Thyroid gland (tissue), 4 donors: ENCODE results near the gene SEC31A. TPM values are rescaled to one million over a fixed set of nuclear protein-coding genes. Genes with fewer than 3 reads are reported as not detected.

Source experiments
- DNase-seq, 2 donors: peaks; one replicate each; pipeline ENCODE4 v3.0.0-alpha.2; 2019
- H3K27ac ChIP-seq, 3 donors: fragments of 200-600 bp; sonication (generic); 1 replicate in 2 of 3; 2 replicates in 1 of 3; pipeline ENCODE4 v1.5.1; 2016 to 2019; ENCODE audit warnings: mild to moderate bottlenecking in 1 of 3, moderate library complexity in 1 of 3
- H3K27me3 ChIP-seq: fragments of 200-600 bp; sonication (generic); one replicate; pipeline ENCODE4 v1.5.1; 2019
- H3K36me3 ChIP-seq, 2 donors: fragments of 200-600 bp; sonication (generic); one replicate each; pipeline ENCODE4 v1.5.1; 2016 to 2019
- H3K4me1 ChIP-seq, 2 donors: fragments of 200-600 bp; sonication (generic); one replicate each; pipeline ENCODE4 v1.5.1; 2017 to 2019
- H3K4me3 ChIP-seq, 3 donors: fragments of 200-600 bp; sonication (generic); replicated peaks in 1 of 3; 1 replicate in 2 of 3; 2 replicates in 1 of 3; pipeline ENCODE4 v1.5.1; 2016; ENCODE audit warnings: mild to moderate bottlenecking in 1 of 3
- H3K9me3 ChIP-seq: fragments of 200-600 bp; sonication (generic); one replicate; pipeline ENCODE4 v1.5.1; 2017
- CTCF ChIP-seq, 6 experiments: fragments of 200-600 bp in 3 of 6; fragments of 450-650 bp in 3 of 6; sonication (generic) in 3 of 6; IDR thresholded peaks; one replicate each; pipeline ENCODE4 v1.5.1; 2016 to 2019; ENCODE audit warnings: antibody characterized with exemption in 6 of 6, mild to moderate bottlenecking in 2 of 6, inconsistent platforms in 1 of 6, moderate library complexity in 1 of 6
- POLR2A ChIP-seq, 2 donors: fragments of 450-650 bp; IDR thresholded peaks; one replicate each; pipeline ENCODE4 v1.6.1; 2017; ENCODE audit warnings: antibody characterized with exemption in 2 of 2, mild to moderate bottlenecking in 2 of 2, moderate library complexity in 1 of 2
- WGBS, 2 donors: methylation state at CpG; one replicate each; pipeline ENCODE4 v1.1.5; 2017; 5-methylcytosine and 5-hydroxymethylcytosine counted together
- intact Hi-C: fragments of 100-400 bp; cut with DNase I; formaldehyde crosslinking; loops from one replicate; pipeline ENCODE4 v1.15.1; 2023
- total RNA-seq, 4 donors: library from RNA; depleted of rRNA; stranded (reverse); fragments of >200 nt; gene quantifications; one replicate each; pipeline ENCODE4 v1.2.3, GENCODE V29; 2016

SEC31A gene
- total RNA-seq, 4 donors from 2014 or later: 263 to 367 (median 292) TPM

DNA sequence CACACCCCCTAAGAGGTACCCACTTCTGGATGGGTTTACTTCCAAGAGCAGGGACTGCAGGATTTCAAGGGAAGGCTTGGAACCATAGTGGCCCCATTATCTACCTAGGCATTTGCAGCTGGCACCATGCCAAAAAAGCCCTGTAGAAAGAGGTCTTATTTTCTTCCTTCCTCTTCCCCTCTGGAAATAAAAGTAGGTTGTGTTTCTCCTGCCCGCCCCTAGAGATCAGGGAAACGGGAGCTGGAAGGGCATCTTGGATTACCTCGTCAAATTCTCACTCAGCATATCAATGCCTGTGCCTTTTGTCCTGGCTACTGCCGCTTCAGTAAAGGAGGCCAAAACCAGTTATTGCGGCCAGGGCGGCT, 93.9 kb downstream of the SEC31A start:
- Histone ChIP-seq H3K36me3 (no peaks in the 10 kb centered on the region), H3K4me3 (peak overlapping the region in 2 of 3 donors; percentile 44 to 68), H3K27ac (peak overlapping the region in 2 of 3 donors; percentile 30 to 38), H3K27me3 (no peaks in the 10 kb centered on the region), H3K4me1 (peaks cover 11 to 24% of the 10 kb centered on the region in 2 donors), H3K9me3 (no peaks in the 10 kb centered on the region)
- DNase-seq: peak in 1 of 2 donors; percentile 20
- intact Hi-C loops: no loop called here
- TF ChIP-seq CTCF (IDR thresholded peaks at IDR 0.05): no peak
- TF ChIP-seq POLR2A (IDR thresholded peaks at IDR 0.05): no peak
- 15 to 28% methylated on average over 5 to 6 of the region's 6 CpGs for WGBS, 2 donors

DNA sequence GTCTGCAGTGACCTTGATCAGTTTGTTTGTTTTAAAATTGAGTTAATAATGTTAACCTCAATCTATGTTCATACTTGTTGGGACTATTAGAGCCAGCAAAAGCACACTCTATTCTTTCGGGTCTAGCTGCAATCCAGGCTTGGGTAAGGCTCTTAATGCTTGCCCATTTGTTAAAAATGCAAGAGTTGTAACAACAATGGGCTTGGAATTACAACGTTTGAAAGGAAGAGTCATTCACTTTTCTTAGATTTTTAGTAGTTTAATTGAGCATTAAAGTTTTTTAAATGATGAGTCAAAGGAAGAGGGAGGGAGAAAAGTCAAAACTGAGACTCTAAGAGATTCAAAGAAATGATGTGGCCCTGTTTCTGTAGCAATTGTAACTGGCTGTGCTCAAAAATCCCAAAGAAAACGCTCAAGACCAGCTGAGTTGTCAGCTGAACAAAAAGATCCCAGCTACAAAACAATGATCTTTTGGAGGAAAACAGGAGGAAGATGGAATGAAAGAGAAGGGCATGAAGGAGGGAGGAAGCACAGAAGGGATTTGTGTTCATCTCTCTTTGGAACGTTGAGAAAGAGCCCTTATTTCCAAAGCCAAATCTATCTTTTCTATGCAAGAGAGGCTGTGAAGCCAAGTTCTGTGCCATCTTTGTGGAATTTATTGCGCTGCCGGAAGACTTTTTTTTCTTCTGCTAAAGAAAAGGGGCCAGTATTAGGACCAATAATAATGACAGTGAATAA, 97.9 kb downstream of the SEC31A start:
- intact Hi-C loops: no loop called here
- Histone ChIP-seq H3K9me3 (no peaks in the 10 kb centered on the region), H3K4me3 (no peak overlapping the region), H3K27ac (peak overlapping the region in 1 of 3 donors; percentile 10), H3K36me3 (no peaks in the 10 kb centered on the region), H3K4me1 (peaks cover 30 to 36% of the 10 kb centered on the region in 2 donors), H3K27me3 (no peaks in the 10 kb centered on the region)
- no peak for DNase-seq
- 54 to 60% methylated on average over 6 of the region's 6 CpGs for WGBS, 2 donors
- no peak for TF ChIP-seq POLR2A (IDR thresholded peaks at IDR 0.05)
- no peak for TF ChIP-seq CTCF (IDR thresholded peaks at IDR 0.05)

- H3K4me1 ChIP-seq: peaks cover 30 to 32% of the 10 kb centered on the region in 2 donors
- no peaks in the 10 kb centered on the region for H3K36me3 ChIP-seq
- intact Hi-C loops: no loop called here
- WGBS, 2 donors: 93 to 94% methylated on average over 6 of the region's 6 CpGs
- DNase-seq: no peak
- TF ChIP-seq POLR2A (IDR thresholded peaks at IDR 0.05): no peak
- TF ChIP-seq CTCF (IDR thresholded peaks at IDR 0.05): no peak
- H3K27me3 ChIP-seq: no peaks in the 10 kb centered on the region
- no peaks in the 10 kb centered on the region for H3K9me3 ChIP-seq
- no peak overlapping the region for H3K27ac ChIP-seq
- H3K4me3 ChIP-seq: no peak overlapping the region
Measured at GRCh38 chr4:82791179-82791578, 99.8 kb downstream of the SEC31A start.

GRCh38 chr4:82790060-82790660, 100.8 kb downstream of the SEC31A start:
- no peak for TF ChIP-seq CTCF (IDR thresholded peaks at IDR 0.05)
- no peak for TF ChIP-seq POLR2A (IDR thresholded peaks at IDR 0.05)
- intact Hi-C loops: no loop called here
- Histone ChIP-seq H3K4me3 (no peak overlapping the region), H3K9me3 (no peaks in the 10 kb centered on the region), H3K4me1 (peaks cover 30 to 40% of the 10 kb centered on the region in 2 donors), H3K36me3 (no peaks in the 10 kb centered on the region), H3K27me3 (no peaks in the 10 kb centered on the region), H3K27ac (peak overlapping the region; percentile 23 to 66 (median 37))
- WGBS, 2 donors: 34 to 39% methylated on average over 8 of the region's 8 CpGs
- DNase-seq: peak; percentile 46 to 50
